Measurements from ENCODE around the gene TIMM8A.

DNA sequence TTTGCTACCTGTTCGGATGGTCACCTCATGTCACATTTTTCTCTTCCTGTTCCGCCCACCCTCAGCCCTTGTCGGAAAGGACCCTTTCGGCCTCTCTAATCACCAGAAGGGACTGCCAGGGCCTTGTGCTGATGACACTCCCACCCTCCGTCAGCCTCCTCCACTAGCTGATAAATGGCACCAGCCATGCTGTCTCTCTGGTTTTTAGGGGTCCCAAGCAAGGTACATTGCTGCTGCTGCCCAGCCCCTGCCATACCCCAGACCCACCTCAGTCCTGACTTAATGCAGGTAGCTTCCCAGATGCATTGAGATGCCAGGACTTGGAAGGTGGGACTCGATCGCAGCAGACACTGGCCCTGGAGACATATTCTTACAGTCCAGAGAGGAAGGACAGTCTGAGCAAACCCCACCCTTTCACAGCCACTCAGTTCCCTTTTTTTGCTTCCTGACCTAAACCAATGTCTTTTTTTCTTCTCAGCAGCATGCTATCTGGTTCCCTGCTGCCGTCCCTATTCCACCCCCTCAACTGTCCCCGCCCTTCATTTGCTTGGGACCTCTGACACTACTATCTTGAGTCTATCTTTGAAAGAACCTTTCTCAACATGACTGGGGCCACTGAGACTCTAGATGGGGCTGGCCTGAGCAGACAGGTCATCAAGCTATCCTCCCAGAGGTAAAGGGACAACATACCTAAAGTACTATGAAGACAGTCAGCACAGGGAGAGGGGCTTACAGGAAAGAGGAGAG is 37.4 kb upstream of the TIMM8A start, which contains the start of gene BTK:
- no peak for TF ChIP-seq CTCF (IDR thresholded peaks at IDR 0.05)
- no peak for TF ChIP-seq POLR2A (IDR thresholded peaks at IDR 0.05)

Data from prostate gland (tissue), 2 donors.